Thyroid gland (tissue), 4 donors: ENCODE measurements around the gene TNN.

Experiments used
- POLR2A ChIP-seq, 2 donors: fragments of 450-650 bp; IDR thresholded peaks; one replicate each; pipeline ENCODE4 v1.6.1; 2017; ENCODE audit warnings: antibody characterized with exemption in 2 of 2, mild to moderate bottlenecking in 2 of 2, moderate library complexity in 1 of 2
- TF ChIP-seq, protein P1 (sequence below), 6 experiments: fragments of 200-600 bp in 3 of 6; fragments of 450-650 bp in 3 of 6; sonication (generic) in 3 of 6; IDR thresholded peaks; one replicate each; pipeline ENCODE4 v1.5.1; 2016 to 2019; ENCODE audit warnings: antibody characterized with exemption in 6 of 6, mild to moderate bottlenecking in 2 of 6, inconsistent platforms in 1 of 6, moderate library complexity in 1 of 6

DNA sequence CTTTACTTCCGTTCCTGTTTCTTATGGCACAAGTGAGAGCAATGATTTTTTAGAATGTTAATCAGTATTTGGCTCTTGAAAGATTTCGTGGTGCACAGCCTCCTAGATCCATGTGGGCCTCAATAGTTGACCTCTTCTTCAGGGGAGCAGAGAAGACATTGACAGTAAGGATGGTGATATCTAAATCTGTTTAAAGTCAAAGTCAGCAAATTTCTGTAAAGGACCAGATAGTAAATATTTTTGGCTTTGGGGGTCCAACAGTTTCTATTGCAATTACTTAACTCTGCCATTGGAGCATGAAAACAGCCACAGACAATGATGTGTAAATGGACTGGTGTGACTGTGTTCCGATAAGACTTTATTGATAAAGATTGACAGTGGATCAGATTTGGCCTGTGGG lies 27.4 kb downstream of the TNN start:
- TF ChIP-seq POLR2A (IDR thresholded peaks at IDR 0.05) = no peak
- TF ChIP-seq, protein P1, sequence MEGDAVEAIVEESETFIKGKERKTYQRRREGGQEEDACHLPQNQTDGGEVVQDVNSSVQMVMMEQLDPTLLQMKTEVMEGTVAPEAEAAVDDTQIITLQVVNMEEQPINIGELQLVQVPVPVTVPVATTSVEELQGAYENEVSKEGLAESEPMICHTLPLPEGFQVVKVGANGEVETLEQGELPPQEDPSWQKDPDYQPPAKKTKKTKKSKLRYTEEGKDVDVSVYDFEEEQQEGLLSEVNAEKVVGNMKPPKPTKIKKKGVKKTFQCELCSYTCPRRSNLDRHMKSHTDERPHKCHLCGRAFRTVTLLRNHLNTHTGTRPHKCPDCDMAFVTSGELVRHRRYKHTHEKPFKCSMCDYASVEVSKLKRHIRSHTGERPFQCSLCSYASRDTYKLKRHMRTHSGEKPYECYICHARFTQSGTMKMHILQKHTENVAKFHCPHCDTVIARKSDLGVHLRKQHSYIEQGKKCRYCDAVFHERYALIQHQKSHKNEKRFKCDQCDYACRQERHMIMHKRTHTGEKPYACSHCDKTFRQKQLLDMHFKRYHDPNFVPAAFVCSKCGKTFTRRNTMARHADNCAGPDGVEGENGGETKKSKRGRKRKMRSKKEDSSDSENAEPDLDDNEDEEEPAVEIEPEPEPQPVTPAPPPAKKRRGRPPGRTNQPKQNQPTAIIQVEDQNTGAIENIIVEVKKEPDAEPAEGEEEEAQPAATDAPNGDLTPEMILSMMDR (IDR thresholded peaks at IDR 0.05) = no peak
